Neuronal stem cell (in vitro differentiated cells): ENCODE data around the gene CDC20.

ENCODE experiments used
- DNase-seq: peaks from one replicate; pipeline ENCODE4 v3.0.0-alpha.2; 2013; ENCODE audit warnings: low spot score
- H2AFZ ChIP-seq: one replicate; pipeline ENCODE4 v1.6.1; 2013; ENCODE audit warnings: mild to moderate bottlenecking, low read length, inconsistent platforms
- H2AK5ac ChIP-seq: 2 replicates; pipeline ENCODE4 v1.6.1; 2013; ENCODE audit warnings: low read depth, mild to moderate bottlenecking, inconsistent platforms, low read length, moderate library complexity, mixed read lengths
- H2BK120ac ChIP-seq: 2 replicates; pipeline ENCODE4 v1.6.1; 2013; ENCODE audit warnings: low read depth, mild to moderate bottlenecking, inconsistent platforms, low read length, moderate library complexity, mixed read lengths
- H2BK12ac ChIP-seq: one replicate; pipeline ENCODE4 v1.6.1; 2013; ENCODE audit warnings: low read length, inconsistent platforms
- H2BK15ac ChIP-seq: 2 replicates; pipeline ENCODE4 v1.6.1; 2013; ENCODE audit warnings: mild to moderate bottlenecking, low read length, inconsistent platforms, mixed read lengths
- H2BK5ac ChIP-seq: one replicate; pipeline ENCODE4 v1.6.1; 2013; ENCODE audit warnings: inconsistent platforms, mild to moderate bottlenecking, low read length, moderate library complexity
- H3K14ac ChIP-seq: one replicate; pipeline ENCODE4 v1.6.1; 2013; ENCODE audit warnings: low read length, inconsistent platforms
- H3K18ac ChIP-seq: 2 replicates; pipeline ENCODE4 v1.6.1; 2013; ENCODE audit warnings: low read length, inconsistent platforms
- H3K23ac ChIP-seq: 2 replicates; pipeline ENCODE4 v1.6.1; 2013; ENCODE audit warnings: low read depth, mild to moderate bottlenecking, mixed read lengths, low read length, inconsistent platforms; ENCODE audit not compliant: poor library complexity
- H3K27ac ChIP-seq: replicated peaks from 3 replicates; pipeline ENCODE4 v1.5.1; 2013; ENCODE audit warnings: low read length, inconsistent platforms
- H3K27me3 ChIP-seq, 3 experiments: 2 replicates each; pipeline ENCODE4 v1.6.1; 2013; ENCODE audit warnings: low read length in 3 of 3, mild to moderate bottlenecking in 2 of 3, inconsistent platforms in 1 of 3, low read depth in 1 of 3, mixed read lengths in 1 of 3, moderate library complexity in 1 of 3; ENCODE audit not compliant: control insufficient read depth in 3 of 3, insufficient read depth in 3 of 3
- H3K36me3 ChIP-seq, 2 donors: replicated peaks in 1 of 2; 2 replicates each; pipeline ENCODE4 v1.6.1; 2013; ENCODE audit warnings: low read length in 2 of 2; ENCODE audit not compliant: control insufficient read depth in 2 of 2, insufficient read depth in 2 of 2
- H3K4ac ChIP-seq: 2 replicates; pipeline ENCODE4 v1.6.1; 2013; ENCODE audit warnings: inconsistent platforms, mild to moderate bottlenecking, low read length, moderate library complexity
- H3K4me1 ChIP-seq, 2 donors: 1 replicate in 1 of 2; 2 replicates in 1 of 2; pipeline ENCODE4 v1.6.1; 2013; ENCODE audit warnings: low read length in 2 of 2, low read depth in 1 of 2; ENCODE audit not compliant: control insufficient read depth in 2 of 2, insufficient read depth in 1 of 2
- H3K4me2 ChIP-seq: one replicate; pipeline ENCODE4 v1.6.1; 2013; ENCODE audit warnings: mild to moderate bottlenecking, low read length, inconsistent platforms; ENCODE audit not compliant: insufficient read depth, poor library complexity, severe bottlenecking
- H3K4me3 ChIP-seq, 2 donors: 2 replicates each; pipeline ENCODE4 v1.5.1; 2013; ENCODE audit warnings: low read length in 2 of 2, mild to moderate bottlenecking in 2 of 2, inconsistent platforms in 1 of 2, moderate library complexity in 1 of 2
- H3K79me1 ChIP-seq: one replicate; pipeline ENCODE4 v1.6.1; 2013; ENCODE audit warnings: low read depth, mild to moderate bottlenecking, inconsistent platforms, low read length, moderate library complexity
- H3K9ac ChIP-seq: one replicate; pipeline ENCODE4 v1.6.1; 2013; ENCODE audit warnings: mild to moderate bottlenecking, low read depth, low read length, inconsistent platforms; ENCODE audit not compliant: poor library complexity
- H3K9me3 ChIP-seq, 2 donors: replicated peaks in 1 of 2; 2 replicates each; pipeline versions ENCODE3 to v1.6.1; 2013; ENCODE audit warnings: low read length in 2 of 2, mild to moderate bottlenecking in 2 of 2, inconsistent platforms in 1 of 2, low read depth in 1 of 2, mixed read lengths in 1 of 2, moderate library complexity in 1 of 2; ENCODE audit not compliant: control insufficient read depth in 2 of 2, insufficient read depth in 1 of 2
- H4K8ac ChIP-seq: one replicate; pipeline ENCODE4 v1.6.1; 2013; ENCODE audit warnings: low read depth, mild to moderate bottlenecking, inconsistent platforms, low read length, moderate library complexity
- H4K91ac ChIP-seq: one replicate; pipeline ENCODE4 v1.6.1; 2013; ENCODE audit warnings: low read length, low read depth, mild to moderate bottlenecking, inconsistent platforms; ENCODE audit not compliant: poor library complexity
- WGBS, 2 donors: extraction: QIAGEN DNeasy Blood & Tissue Kit; methylation state at CpG; one replicate each; pipeline ENCODE4 v1.1.7; 2013; ENCODE audit warnings: missing lambda C conversion rate in 2 of 2, mixed read lengths in 1 of 2; ENCODE audit not compliant: insufficient read length in 2 of 2, insufficient replicate concordance in 1 of 2; ENCODE audit errors: extremely low coverage in 2 of 2; 5-methylcytosine and 5-hydroxymethylcytosine counted together

The CDC20 gene

DNA sequence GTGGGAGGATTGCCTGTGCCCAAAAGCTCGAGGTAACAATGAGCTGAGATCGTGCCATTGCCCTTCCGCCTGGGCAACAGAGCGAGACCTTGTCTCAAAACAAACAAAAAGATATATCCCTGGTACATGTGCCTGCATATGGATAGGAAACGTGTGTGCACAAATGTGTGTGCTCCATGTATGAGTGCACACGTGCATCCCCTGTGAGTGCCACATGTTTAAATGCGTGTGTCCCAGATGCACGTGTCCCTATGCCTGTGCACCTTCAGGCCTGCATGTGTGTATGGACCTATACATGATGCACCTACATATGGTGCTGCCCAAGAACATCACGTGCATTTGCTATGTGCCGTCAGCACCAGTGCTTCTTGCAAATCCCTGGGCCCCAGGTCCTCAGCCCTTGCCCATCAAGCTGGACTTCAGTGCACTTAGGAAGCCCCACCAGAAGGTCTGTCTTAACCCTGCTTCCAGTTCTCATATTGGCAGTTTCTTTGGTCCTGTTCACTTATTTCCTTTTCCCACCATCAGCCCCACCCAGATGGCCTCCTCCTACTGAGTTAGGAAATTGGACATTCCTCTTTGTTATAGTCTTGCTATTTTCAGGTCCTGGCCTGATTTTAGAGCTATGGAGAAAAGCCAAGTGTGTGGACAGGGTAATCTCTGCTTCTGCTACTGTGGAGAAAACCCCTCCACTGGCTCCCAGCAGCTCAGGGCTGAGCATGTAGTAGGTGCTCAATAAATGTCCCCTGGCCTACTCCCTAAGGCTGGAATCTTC, 42.6 kb upstream of the CDC20 start:
- Histone ChIP-seq H3K18ac (no peak overlapping the region), H3K4me1 (peaks cover 0 to 5% of the 10 kb centered on the region in 2 donors), H3K23ac (no peak overlapping the region), H3K14ac (no peak overlapping the region), H3K4ac (no peak overlapping the region), H2BK15ac (no peak overlapping the region), H3K27me3 (no peaks in the 10 kb centered on the region), H4K91ac (no peak overlapping the region), H2BK5ac (no peak overlapping the region), H3K36me3 (no peaks in the 10 kb centered on the region), H3K4me2 (no peak overlapping the region), H2AFZ (no peak overlapping the region), H4K8ac (no peak overlapping the region), H3K9me3 (no peaks in the 10 kb centered on the region), H3K27ac (no peak overlapping the region), H2AK5ac (no peak overlapping the region), H2BK120ac (no peak overlapping the region), H3K79me1 (no peaks in the 10 kb centered on the region), H2BK12ac (no peak overlapping the region), H3K9ac (no peak overlapping the region), H3K4me3 (peak overlapping the region in 1 of 2 donors; percentile 34)
- WGBS, 2 donors = no CpG with 5 or more reads among the region's 10 CpGs
- DNase-seq = no peak

DNA sequence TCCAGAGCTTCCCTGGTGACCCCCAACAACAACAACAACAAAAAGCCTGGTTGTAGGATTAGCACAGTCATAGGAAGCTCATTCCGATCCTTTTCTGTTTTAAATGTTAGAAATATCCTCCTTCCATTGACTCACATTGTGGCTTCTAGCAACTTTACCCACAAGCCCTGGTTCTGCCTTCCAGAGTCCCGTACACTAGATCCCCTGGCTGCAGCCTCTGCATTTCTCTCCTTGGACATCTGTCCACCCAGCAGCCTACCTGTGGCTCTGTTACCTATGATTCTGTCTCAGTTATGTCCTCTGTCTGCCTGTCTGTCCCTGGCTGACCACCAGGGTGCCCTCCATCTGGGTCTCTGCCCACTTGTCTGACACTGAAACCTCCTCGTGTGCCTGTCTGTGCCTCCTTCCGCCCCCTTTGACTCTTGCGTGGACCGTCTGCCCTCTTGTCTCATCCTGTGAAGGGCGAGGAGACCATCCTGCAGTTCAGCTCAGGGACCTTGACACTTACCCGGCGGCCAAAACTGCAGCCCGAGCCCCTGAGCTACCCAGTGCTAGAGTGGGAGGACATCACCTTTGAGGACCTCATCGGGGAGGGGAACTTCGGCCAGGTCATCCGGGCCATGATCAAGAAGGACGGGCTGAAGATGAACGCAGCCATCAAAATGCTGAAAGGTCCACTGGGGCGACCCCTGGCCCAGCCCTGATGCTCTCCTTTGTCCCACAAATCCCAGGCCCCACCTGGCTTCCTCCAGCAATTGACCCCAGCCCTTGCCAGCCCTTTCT, 41.9 kb upstream of the CDC20 start:
- H4K91ac ChIP-seq = no peak overlapping the region
- WGBS, 2 donors = no CpG with 5 or more reads among the region's 16 CpGs
- H3K14ac ChIP-seq = no peak overlapping the region
- no peaks in the 10 kb centered on the region for H3K79me1 ChIP-seq
- H4K8ac ChIP-seq = no peak overlapping the region
- H2BK5ac ChIP-seq = no peak overlapping the region
- H3K4me2 ChIP-seq = no peak overlapping the region
- H2BK12ac ChIP-seq = no peak overlapping the region
- no peaks in the 10 kb centered on the region for H3K27me3 ChIP-seq
- H3K18ac ChIP-seq = no peak overlapping the region
- no peak overlapping the region for H2AK5ac ChIP-seq
- H3K9me3 ChIP-seq = no peaks in the 10 kb centered on the region
- H3K4me3 ChIP-seq = no peak overlapping the region
- no peak for DNase-seq
- H3K23ac ChIP-seq = no peak overlapping the region
- no peak overlapping the region for H2BK15ac ChIP-seq
- H3K9ac ChIP-seq = no peak overlapping the region
- peaks cover 0 to 5% of the 10 kb centered on the region in 2 donors for H3K4me1 ChIP-seq
- H3K36me3 ChIP-seq = no peaks in the 10 kb centered on the region
- no peak overlapping the region for H2BK120ac ChIP-seq
- no peak overlapping the region for H2AFZ ChIP-seq
- H3K4ac ChIP-seq = no peak overlapping the region
- H3K27ac ChIP-seq = no peak overlapping the region

DNA sequence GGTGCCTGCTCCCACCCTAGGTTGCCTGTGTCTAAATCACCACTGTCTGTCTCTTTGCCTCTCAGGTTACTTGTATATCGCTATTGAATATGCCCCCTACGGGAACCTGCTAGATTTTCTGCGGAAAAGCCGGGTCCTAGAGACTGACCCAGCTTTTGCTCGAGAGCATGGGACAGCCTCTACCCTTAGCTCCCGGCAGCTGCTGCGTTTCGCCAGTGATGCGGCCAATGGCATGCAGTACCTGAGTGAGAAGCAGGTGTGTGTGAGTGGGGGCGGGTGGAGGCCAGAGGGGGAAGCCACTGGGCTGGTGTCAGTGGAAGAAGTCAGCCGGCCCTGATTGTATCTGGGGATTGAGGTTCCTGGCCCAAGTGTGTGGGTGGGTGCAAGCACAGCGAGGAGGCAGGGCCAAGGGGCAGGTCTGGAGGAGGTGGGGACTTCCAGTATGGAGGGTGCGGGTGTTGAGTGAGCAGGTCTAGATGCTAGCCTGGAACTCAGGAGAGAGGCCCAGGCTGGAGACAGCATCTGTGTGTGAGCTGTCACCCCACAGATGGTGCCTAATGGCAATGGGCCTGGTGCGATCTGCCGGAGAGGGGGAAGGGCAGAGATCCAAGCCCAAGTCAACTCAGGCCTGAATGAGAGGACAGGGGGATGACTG, 40.8 kb upstream of the CDC20 start:
- H3K18ac ChIP-seq = peak overlapping the region; percentile 77
- DNase-seq = no peak
- H3K14ac ChIP-seq = no peak overlapping the region
- H4K91ac ChIP-seq = peak overlapping the region; percentile 93
- H3K4me1 ChIP-seq = peaks cover 0 to 5% of the 10 kb centered on the region in 2 donors
- no peak overlapping the region for H3K4ac ChIP-seq
- H3K4me3 ChIP-seq = no peak overlapping the region
- H3K27me3 ChIP-seq = no peaks in the 10 kb centered on the region
- H2AK5ac ChIP-seq = no peak overlapping the region
- no peak overlapping the region for H3K9ac ChIP-seq
- no peak overlapping the region for H2BK15ac ChIP-seq
- no peak overlapping the region for H2BK5ac ChIP-seq
- H2AFZ ChIP-seq = no peak overlapping the region
- H4K8ac ChIP-seq = no peak overlapping the region
- no peak overlapping the region for H2BK12ac ChIP-seq
- H3K9me3 ChIP-seq = no peaks in the 10 kb centered on the region
- H3K36me3 ChIP-seq = no peaks in the 10 kb centered on the region
- H3K27ac ChIP-seq = no peak overlapping the region
- H3K4me2 ChIP-seq = no peak overlapping the region
- no CpG with 5 or more reads among the region's 15 CpGs for whole genome bisulfite sequencing, 2 donors
- H2BK120ac ChIP-seq = no peak overlapping the region
- peak overlapping the region; percentile 37 for H3K23ac ChIP-seq
- H3K79me1 ChIP-seq = no peaks in the 10 kb centered on the region

DNA sequence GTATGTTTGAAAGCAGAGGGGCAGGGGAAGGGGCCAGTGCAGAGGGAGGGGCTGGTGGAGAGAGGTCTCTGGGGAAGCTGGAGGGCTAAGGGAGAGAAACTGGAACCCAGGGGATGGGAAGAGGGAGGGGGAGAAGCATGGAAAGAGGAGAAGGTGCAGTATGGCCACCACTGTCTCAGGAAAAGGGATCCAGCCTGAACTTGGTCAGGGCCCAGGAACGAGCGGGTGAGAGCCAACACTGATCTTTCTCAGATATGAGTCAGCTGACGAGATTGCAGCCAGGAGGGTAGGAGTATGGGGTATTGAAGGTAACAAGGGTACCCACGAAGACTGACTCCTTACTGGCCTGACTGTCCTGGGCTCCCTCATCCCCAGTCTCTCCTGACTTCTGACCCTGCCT, 40.0 kb upstream of the CDC20 start:
- DNase-seq = no peak
- Histone ChIP-seq H2BK15ac (no peak overlapping the region), H4K91ac (no peak overlapping the region), H3K27me3 (no peaks in the 10 kb centered on the region), H3K27ac (no peak overlapping the region), H3K9me3 (peaks cover 0 to under 1% of the 10 kb centered on the region in 2 donors), H3K4me3 (no peak overlapping the region), H3K79me1 (no peaks in the 10 kb centered on the region), H2AK5ac (no peak overlapping the region), H3K36me3 (no peaks in the 10 kb centered on the region), H4K8ac (no peak overlapping the region), H3K4me2 (no peak overlapping the region), H2BK120ac (no peak overlapping the region), H3K14ac (no peak overlapping the region), H3K4me1 (peaks cover 0 to 5% of the 10 kb centered on the region in 2 donors), H3K9ac (no peak overlapping the region), H3K23ac (no peak overlapping the region), H3K18ac (no peak overlapping the region), H2BK5ac (no peak overlapping the region), H2AFZ (no peak overlapping the region), H2BK12ac (no peak overlapping the region), H3K4ac (no peak overlapping the region)
- WGBS, 2 donors = no CpG with 5 or more reads among the region's 4 CpGs
